SK-N-MC (cell line): ENCODE results near the gene C2CD5.

Experiments
- EZH2 ChIP-seq: fragments of 200-600 bp; sonication (generic); IDR thresholded peaks from one replicate; pipeline ENCODE4 v1.6.1; 2017; ENCODE audit warnings: antibody characterized with exemption
- FOXP2 ChIP-seq: optimal IDR thresholded peaks from 2 replicates; pipeline ENCODE3; 2011; ENCODE audit warnings: mild to moderate bottlenecking, moderate library complexity; ENCODE audit not compliant: insufficient read depth; ENCODE audit errors: extremely low read length, control extremely low read depth
- POLR2AphosphoS5 ChIP-seq: IDR thresholded peaks from 2 replicates; pipeline ENCODE4 v1.6.1; 2012; ENCODE audit warnings: mild to moderate bottlenecking, low read depth, low read length, borderline replicate concordance

DNA sequence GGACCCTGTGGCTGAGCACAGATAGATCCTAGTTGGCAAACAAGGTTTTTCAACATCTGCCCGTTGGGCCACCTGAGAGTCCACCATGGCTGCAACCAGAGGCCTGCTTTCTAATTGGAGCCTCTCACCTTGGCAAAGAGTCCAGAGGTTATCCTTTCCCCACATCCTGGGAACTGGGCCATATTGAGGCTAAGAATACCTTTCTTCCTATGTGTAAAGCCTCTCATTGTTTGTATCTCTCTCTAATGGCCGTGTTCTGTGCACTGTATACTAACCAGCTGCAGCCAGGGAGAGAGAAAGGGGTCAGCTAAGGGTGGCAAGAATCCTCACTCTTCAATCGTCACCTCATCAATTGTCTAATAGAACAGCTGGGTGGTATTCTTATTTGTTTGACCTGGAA, 130.8 kb downstream of the C2CD5 start:
- TF ChIP-seq EZH2, result no peak
- TF ChIP-seq FOXP2, result no peak
- no peak for TF ChIP-seq POLR2AphosphoS5
